ENCODE data around the gene ZNF440.

DNA sequence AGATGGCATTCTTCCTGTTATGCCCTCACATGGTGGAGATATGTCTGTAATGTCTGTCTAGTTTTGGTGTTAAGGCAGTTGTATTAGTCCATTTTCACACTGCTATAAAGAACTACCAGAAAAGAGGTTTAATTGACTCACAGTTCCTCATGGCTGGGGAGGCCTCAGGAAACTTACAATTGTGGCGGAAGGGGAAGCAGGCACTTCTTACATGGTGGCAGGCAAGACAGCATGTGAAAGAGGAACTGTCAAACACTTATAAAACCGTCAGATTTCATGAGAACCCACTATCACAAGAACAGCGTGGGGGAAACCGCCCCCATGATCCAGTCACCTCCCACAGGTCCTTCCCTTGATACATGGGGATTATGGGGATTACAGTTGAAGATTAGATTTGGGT is 44.1 kb upstream of the ZNF440 start:
- TF ChIP-seq, protein P1, sequence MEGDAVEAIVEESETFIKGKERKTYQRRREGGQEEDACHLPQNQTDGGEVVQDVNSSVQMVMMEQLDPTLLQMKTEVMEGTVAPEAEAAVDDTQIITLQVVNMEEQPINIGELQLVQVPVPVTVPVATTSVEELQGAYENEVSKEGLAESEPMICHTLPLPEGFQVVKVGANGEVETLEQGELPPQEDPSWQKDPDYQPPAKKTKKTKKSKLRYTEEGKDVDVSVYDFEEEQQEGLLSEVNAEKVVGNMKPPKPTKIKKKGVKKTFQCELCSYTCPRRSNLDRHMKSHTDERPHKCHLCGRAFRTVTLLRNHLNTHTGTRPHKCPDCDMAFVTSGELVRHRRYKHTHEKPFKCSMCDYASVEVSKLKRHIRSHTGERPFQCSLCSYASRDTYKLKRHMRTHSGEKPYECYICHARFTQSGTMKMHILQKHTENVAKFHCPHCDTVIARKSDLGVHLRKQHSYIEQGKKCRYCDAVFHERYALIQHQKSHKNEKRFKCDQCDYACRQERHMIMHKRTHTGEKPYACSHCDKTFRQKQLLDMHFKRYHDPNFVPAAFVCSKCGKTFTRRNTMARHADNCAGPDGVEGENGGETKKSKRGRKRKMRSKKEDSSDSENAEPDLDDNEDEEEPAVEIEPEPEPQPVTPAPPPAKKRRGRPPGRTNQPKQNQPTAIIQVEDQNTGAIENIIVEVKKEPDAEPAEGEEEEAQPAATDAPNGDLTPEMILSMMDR (conservative IDR thresholded peaks at IDR 0.05; ENCODE audit: low read depth, low read length), result no peak
- TF ChIP-seq EZH2 (IDR thresholded peaks at IDR 0.05; ENCODE audit: low read length, unreplicated experiment), result no peak
- TF ChIP-seq EZH2phosphoT487 (IDR thresholded peaks at IDR 0.05; ENCODE audit: borderline replicate concordance, low read length), result no peak

Measured in PC-3 (cell line).